Limb (tissue), 2 donors: ENCODE results near the gene ZNF236.
A peak's percentile ranks its signal among the peaks of the same experiment; 100 is the strongest.
"Not testable (repeated sequence)": the region's sequence is repeated elsewhere in the genome, so short reads cannot be mapped to it uniquely, and the experiment has no call there.

ENCODE experiments used
- DNase-seq, 2 donors: peaks; one replicate each; pipeline ENCODE4 v3.0.0-alpha.2; 2016; ENCODE audit errors: extremely low spot score in 2 of 2

Gene ZNF236

GRCh38 chr18:76944346-76944745 lies 122.0 kb downstream of the ZNF236 start:
- not testable (repeated sequence) for DNase-seq

GRCh38 chr18:76948345-76948744 lies 126.0 kb downstream of the ZNF236 start:
- DNase-seq, result no peak

- DNase-seq, result no peak
These were observed 129.3 kb downstream of the ZNF236 start for GRCh38 chr18:76951456-76952247.

GRCh38 chr18:76952747-76953146 lies 130.4 kb downstream of the ZNF236 start:
- no peak for DNase-seq

GRCh38 chr18:76953156-76953555 lies 130.8 kb downstream of the ZNF236 start:
- DNase-seq, result no peak

- DNase-seq, result peak in 1 of 2 donors; percentile 68
These were observed 131.4 kb downstream of the ZNF236 start for GRCh38 chr18:76953583-76954233.

- no peak for DNase-seq
These were observed 133.3 kb downstream of the ZNF236 start for GRCh38 chr18:76955524-76956170.

- DNase-seq, result no peak
These were observed 134.3 kb downstream of the ZNF236 start for GRCh38 chr18:76956648-76957047.

GRCh38 chr18:76957384-76958355 lies 135.3 kb downstream of the ZNF236 start:
- no peak for DNase-seq

GRCh38 chr18:76958692-76959341 lies 136.5 kb downstream of the ZNF236 start:
- no peak for DNase-seq

- no peak for DNase-seq
These were observed 137.2 kb downstream of the ZNF236 start for GRCh38 chr18:76959605-76960004.

- DNase-seq, result no peak
These were observed 138.2 kb downstream of the ZNF236 start for GRCh38 chr18:76960528-76961035.

- DNase-seq, result no peak
These were observed 140.5 kb downstream of the ZNF236 start for GRCh38 chr18:76962851-76963250.

- no peak for DNase-seq
These were observed 141.6 kb downstream of the ZNF236 start for GRCh38 chr18:76963936-76964335.

GRCh38 chr18:76965555-76966151 lies 143.3 kb downstream of the ZNF236 start:
- DNase-seq, result not testable (repeated sequence)

- not testable (repeated sequence) for DNase-seq
These were observed 144.9 kb downstream of the ZNF236 start for GRCh38 chr18:76967299-76967698.

GRCh38 chr18:76967721-76968472 lies 145.5 kb downstream of the ZNF236 start:
- no peak for DNase-seq

- DNase-seq, result no peak
These were observed 148.6 kb downstream of the ZNF236 start for GRCh38 chr18:76970770-76971559.

- DNase-seq, result no peak
These were observed 149.9 kb downstream of the ZNF236 start for GRCh38 chr18:76972241-76972640.
